Epithelial cell of proximal tubule (primary cell): ENCODE measurements around the gene CCDC74B. TPM values are rescaled to one million over a fixed set of nuclear protein-coding genes. Genes with fewer than 3 reads are reported as not detected.
"Not testable (repeated sequence)": the region's sequence is repeated elsewhere in the genome, so short reads cannot be mapped to it uniquely, and the experiment has no call there.

Experiments
- DNase-seq: peaks from one replicate; pipeline ENCODE4 v3.0.0-alpha.2; 2011; ENCODE audit warnings: low read depth
- H3K4me3 ChIP-seq: 2 replicates; pipeline ENCODE4 v1.5.1; 2011; ENCODE audit warnings: low read depth, mild to moderate bottlenecking, low read length
- total RNA-seq: library from RNA; depleted of rRNA; stranded (reverse); fragments of >200 nt; gene quantifications from 2 replicates; pipeline ENCODE4 v1.2.3, GENCODE V29; 2015
- TF ChIP-seq, protein P1 (sequence below): conservative IDR thresholded peaks from 2 replicates; pipeline ENCODE4 v1.5.1; 2012; ENCODE audit warnings: low read depth, mild to moderate bottlenecking, low read length

Gene CCDC74B
- total RNA-seq, 1 donor from 2014 or later = 2.1 TPM

DNA sequence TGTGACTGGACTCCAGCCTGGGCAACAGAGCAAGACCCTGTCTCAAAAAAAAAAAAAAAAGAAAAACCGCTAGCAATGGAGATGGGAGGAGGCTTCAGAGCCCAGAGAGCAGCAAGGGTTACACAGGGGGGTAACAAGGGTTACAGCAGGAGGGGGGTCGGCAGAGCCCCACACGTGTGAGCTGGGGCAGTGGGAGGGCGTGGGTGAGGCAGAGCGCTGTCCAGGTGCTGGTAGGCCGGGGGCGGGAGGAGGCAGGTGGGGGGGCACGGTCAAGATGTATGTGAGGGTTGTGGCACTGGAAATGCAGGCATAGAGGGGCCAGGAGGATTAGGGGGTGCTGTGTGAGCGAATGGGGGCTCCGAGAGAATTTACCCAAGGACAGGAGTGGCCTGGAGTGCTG is 40.5 kb upstream of the CCDC74B start:
- TF ChIP-seq, protein P1, sequence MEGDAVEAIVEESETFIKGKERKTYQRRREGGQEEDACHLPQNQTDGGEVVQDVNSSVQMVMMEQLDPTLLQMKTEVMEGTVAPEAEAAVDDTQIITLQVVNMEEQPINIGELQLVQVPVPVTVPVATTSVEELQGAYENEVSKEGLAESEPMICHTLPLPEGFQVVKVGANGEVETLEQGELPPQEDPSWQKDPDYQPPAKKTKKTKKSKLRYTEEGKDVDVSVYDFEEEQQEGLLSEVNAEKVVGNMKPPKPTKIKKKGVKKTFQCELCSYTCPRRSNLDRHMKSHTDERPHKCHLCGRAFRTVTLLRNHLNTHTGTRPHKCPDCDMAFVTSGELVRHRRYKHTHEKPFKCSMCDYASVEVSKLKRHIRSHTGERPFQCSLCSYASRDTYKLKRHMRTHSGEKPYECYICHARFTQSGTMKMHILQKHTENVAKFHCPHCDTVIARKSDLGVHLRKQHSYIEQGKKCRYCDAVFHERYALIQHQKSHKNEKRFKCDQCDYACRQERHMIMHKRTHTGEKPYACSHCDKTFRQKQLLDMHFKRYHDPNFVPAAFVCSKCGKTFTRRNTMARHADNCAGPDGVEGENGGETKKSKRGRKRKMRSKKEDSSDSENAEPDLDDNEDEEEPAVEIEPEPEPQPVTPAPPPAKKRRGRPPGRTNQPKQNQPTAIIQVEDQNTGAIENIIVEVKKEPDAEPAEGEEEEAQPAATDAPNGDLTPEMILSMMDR = no peak
- H3K4me3 ChIP-seq = no peak overlapping the region
- no peak for DNase-seq

DNA sequence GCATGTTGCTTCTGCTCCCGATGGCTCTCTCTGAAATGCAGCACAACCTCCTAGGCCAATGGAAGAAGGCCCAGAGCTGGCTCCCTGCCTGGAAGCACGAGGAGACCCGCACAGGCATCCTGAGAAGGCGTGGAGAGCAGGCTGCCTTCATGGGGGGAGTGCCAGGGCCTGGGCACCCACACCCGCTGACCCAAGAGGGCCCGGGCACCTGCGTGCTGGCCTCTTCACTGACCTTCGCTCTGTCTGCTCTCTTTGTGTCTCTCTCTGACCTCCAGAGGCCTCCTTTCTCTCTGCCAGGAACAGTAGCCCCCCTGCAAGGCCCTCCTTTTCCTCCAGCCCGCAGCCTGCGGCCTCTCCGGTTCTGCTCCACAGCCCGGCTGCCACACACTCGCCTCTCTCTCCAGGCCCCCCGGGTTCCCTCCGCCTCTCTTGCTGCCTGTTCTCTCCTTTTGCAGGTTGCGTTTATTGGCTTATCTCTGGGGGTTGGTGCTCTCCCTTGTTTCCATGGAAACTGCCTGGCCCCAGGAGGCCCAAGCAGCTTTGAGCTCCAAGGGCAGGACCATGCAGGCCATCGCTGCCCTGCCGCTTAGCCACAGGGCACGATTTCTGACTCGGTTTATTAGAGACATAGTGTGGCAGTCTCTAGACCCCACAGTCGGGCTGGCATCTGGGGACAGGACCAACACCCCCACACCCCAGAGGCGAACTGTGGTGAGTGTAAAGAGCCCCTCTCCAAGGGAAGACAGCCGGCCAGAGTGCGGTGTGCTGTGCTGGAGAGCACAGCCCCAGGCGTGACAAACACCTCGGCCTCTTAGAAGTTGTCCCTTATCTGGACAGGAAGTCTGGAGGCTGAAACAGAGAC is 38.8 kb upstream of the CCDC74B start:
- H3K4me3 ChIP-seq = peak overlapping the region; percentile 94
- TF ChIP-seq, protein P1 = no peak
- no peak for DNase-seq

DNA sequence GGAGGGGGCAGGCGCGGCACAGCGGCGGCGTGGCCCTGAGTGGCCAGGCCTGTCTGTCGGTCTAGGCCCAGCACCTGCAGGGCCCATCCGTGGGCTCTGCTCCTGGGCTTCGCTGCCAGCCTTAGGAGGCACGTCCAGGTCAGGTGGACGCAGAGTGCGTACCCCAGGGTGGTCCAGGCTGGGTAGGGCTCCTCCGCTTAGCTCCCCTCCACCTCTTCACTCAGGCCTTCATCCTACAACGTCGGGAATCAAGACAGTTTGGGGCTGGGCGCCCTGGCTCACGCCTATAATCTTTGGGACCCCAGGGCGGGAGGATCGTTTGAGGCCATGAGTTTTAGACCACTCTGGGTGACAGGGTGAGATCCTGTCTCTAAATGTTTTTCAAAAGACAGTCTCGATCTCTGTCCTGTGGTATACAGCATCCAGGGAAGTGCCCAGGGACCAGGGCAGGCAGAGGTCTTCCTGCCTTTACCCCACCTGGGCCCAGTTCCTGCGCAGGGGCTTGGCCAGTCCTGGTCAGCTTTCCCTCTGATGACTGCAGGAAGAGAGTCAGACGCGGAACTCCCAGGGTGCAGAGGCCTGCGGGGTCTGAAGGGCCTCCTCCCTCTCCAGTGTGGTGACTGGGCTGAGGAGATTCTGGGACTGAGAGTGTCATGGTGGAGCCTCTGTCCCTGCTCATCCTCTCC is 38.1 kb upstream of the CCDC74B start:
- not testable (repeated sequence) for DNase-seq
- peak overlapping the region; percentile 94 for H3K4me3 ChIP-seq

DNA sequence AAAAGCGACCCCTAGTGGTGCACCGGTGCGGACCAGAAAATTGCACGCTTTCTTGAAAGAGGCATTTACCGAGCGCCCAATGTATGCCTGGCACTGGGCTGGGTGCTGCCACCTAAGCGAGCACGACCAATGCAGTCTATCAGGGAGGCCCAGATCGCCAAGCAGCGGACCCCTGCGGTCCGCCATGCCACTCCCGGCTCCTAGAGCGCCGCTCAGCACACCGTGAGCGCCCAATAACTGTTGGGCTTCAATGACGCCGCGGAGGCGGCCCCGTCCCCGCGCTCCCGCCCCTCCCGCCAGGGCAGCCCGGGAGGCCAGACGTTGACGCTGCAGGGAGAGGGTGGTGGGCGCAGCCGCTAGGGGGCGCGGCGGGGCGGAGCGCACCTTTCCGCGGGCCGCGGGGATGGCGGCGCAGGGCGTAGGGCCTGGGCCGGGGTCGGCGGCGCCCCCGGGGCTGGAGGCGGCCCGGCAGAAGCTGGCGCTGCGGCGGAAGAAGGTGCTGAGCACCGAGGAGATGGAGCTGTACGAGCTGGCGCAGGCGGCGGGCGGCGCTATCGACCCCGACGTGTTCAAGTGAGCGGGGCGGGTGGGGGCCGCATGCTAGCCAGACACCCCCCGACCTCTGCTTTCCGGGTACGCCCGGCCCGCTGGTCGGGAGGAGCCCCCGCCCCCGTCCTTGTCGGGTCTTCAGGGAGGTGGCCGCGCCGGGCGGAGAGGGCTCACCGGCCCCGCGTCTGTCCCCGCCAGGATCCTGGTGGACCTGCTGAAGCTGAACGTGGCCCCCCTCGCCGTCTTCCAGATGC is 37.2 kb upstream of the CCDC74B start, which contains the start of gene MZT2B:
Gene MZT2B (plus strand): TSS at position 383 of the 803 bp plus-strand sequence. CDS start 21 bp downstream, at position 404.
- DNase-seq = not testable (repeated sequence)
- TF ChIP-seq, protein P1 = peak; percentile 58
- H3K4me3 ChIP-seq = peak within 1 kb of the TSS; percentile 94

DNA sequence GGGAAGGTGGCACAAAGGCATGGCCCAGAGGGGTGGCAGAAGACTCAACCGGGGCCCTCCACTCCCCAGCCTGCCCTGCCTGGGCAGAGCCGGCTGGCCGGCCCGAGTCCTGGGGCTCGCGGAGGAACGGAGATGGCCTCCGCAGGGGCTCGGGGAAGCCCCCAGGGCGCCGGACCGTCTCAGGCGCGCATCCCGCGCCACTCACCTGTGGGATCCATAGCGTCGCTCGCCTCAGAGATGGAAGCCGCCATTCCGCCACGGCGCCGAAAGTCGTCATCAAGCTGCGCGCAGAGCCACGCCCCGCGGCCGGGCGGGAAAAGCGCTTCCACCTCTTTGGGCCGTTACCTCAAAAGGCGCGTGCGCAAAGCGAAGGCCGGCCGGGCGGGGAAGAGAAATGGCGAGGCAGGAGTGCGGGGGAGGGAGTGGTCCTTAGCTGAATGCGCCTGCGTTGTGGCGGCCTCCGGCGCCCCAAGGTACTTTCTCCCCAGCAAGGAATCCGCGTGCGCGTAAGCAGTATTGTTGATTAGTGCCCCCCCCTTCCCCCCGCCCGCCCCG is 36.5 kb upstream of the CCDC74B start, which contains the start of gene SMPD4:
Gene SMPD4 (minus strand): TSS at position 278 of the 555 bp plus-strand sequence. CDS start 5,010 bp downstream, outside the sequence.
- TF ChIP-seq, protein P1 = no peak
- peak within 1 kb of the TSS; percentile 94 for H3K4me3 ChIP-seq
- peak; percentile 46 for DNase-seq

DNA sequence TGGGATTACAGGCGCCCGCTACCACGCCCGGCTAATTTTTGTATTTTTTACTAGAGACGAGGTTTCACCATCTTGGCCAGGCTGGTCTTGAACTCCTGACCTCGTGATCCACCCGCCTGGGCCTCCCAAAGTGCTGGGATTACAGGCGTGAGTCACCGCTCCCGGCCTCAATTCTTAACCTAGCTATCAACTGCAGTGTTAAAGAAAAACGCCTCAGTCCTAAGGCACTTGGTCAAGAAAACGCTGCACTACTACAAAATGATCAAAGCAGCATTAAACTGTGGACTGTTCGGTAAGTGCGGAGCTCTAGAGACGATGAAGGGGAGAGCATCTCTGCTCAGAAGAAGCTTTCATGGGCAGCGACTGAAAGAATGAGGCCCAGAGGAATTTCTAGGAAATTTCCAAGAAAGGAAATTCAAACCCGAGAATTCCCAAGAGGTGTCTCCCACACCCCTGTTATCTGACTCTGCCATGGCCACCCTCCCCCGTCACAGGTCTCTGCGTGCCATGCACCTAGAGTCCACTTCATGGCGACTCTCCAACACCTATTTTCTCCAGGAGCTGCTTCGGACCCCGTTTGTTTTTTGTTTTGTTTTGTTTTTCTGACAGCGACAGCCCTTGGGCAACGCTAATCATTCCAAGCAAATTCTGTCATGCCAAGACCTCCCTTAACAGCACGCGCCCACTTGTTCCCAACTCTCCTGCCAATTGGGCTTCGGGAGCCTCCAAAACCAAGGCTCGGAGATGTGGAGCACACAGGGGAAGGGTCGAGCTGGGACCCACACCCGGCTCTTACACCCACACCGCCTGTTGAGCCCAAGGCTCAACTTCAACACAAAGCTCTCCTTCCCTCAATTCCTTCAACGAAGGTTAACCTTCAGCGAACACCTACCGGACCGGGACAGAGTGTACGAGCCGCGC is 35.8 kb upstream of the CCDC74B start:
- not testable (repeated sequence) for DNase-seq
- H3K4me3 ChIP-seq = peak overlapping the region; percentile 94

DNA sequence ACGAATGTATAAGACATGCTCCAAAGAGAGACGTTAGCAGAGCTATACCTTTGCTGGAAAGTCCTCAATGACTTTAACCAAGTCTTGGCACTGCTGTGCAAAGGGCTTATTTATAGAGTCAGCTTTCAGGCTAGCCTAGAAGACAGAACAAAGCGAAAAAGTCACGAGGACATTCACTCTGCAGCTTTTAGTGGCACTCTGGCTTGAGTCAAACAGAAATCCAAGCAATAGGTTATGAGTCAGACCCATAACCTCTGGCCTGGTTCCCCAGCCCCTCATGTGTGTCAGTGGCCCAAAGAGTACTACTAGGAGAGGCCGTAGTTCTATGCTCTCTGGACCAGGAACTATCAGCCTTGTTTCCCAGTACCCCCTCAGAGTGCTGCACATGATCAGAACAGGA is 30.0 kb upstream of the CCDC74B start:
- not testable (repeated sequence) for DNase-seq

More for the DNA sequence above, 30.0 kb upstream of the CCDC74B start:
- not testable (repeated sequence) for H3K4me3 ChIP-seq
